Measurements from ENCODE around the gene USP47.

DNA sequence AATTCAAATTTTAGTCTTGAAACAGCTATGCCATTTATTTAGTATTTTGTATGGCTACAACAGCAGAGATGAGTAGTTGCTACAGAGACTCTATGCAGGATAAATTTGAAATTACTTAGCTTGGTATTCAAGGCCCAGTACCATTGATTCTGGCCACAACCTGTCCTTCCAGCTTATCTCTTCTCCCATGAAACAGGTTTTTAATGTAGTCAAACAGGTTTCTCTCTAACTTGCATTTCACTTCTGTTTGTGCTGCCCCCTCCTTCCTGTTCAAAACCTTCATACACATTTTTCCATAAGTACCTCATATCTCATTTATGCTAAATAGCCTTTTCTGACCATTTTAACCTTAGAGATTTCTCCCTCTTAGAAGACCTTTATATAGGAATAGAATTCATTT lies 3.3 kb downstream of the USP47 start:
- TF ChIP-seq, protein P1, sequence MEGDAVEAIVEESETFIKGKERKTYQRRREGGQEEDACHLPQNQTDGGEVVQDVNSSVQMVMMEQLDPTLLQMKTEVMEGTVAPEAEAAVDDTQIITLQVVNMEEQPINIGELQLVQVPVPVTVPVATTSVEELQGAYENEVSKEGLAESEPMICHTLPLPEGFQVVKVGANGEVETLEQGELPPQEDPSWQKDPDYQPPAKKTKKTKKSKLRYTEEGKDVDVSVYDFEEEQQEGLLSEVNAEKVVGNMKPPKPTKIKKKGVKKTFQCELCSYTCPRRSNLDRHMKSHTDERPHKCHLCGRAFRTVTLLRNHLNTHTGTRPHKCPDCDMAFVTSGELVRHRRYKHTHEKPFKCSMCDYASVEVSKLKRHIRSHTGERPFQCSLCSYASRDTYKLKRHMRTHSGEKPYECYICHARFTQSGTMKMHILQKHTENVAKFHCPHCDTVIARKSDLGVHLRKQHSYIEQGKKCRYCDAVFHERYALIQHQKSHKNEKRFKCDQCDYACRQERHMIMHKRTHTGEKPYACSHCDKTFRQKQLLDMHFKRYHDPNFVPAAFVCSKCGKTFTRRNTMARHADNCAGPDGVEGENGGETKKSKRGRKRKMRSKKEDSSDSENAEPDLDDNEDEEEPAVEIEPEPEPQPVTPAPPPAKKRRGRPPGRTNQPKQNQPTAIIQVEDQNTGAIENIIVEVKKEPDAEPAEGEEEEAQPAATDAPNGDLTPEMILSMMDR (IDR thresholded peaks at IDR 0.05; ENCODE audit: poor library complexity, severe bottlenecking), result no peak
- TF ChIP-seq, protein P2, sequence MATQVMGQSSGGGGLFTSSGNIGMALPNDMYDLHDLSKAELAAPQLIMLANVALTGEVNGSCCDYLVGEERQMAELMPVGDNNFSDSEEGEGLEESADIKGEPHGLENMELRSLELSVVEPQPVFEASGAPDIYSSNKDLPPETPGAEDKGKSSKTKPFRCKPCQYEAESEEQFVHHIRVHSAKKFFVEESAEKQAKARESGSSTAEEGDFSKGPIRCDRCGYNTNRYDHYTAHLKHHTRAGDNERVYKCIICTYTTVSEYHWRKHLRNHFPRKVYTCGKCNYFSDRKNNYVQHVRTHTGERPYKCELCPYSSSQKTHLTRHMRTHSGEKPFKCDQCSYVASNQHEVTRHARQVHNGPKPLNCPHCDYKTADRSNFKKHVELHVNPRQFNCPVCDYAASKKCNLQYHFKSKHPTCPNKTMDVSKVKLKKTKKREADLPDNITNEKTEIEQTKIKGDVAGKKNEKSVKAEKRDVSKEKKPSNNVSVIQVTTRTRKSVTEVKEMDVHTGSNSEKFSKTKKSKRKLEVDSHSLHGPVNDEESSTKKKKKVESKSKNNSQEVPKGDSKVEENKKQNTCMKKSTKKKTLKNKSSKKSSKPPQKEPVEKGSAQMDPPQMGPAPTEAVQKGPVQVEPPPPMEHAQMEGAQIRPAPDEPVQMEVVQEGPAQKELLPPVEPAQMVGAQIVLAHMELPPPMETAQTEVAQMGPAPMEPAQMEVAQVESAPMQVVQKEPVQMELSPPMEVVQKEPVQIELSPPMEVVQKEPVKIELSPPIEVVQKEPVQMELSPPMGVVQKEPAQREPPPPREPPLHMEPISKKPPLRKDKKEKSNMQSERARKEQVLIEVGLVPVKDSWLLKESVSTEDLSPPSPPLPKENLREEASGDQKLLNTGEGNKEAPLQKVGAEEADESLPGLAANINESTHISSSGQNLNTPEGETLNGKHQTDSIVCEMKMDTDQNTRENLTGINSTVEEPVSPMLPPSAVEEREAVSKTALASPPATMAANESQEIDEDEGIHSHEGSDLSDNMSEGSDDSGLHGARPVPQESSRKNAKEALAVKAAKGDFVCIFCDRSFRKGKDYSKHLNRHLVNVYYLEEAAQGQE (IDR thresholded peaks at IDR 0.05; ENCODE audit: borderline replicate concordance), result no peak
